ENCODE results near the gene SPRING1.
"Not testable (repeated sequence)": the region's sequence is repeated elsewhere in the genome, so short reads cannot be mapped to it uniquely, and the experiment has no call there.

The SPRING1 gene

DNA sequence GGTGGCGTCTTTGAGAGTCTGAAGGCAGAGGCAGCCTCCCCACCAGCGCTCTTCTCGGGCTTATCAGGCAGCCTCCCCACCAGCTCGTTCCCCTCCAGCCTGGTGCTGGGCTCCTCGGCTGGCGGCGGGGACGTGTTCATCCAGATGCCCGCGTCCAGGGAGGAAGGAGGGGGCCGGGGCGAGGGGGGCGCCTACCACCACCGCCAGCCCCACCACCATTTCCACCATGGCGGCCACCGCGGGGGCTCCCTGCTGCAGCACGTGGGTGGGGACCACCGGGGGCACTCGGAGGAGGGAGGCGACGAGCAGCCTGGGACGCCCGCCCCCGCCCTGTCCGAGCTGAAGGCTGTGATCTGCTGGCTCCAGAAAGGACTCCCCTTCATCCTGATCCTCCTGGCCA lies 12.0 kb upstream of the SPRING1 start:
- ATAC-seq (ENCODE audit: insufficient read depth, low read depth) (no peak), DNase-seq (no peak)
- H3K4me2 ChIP-seq (ENCODE audit: insufficient read depth, low read length) = no peak overlapping the region

DNA sequence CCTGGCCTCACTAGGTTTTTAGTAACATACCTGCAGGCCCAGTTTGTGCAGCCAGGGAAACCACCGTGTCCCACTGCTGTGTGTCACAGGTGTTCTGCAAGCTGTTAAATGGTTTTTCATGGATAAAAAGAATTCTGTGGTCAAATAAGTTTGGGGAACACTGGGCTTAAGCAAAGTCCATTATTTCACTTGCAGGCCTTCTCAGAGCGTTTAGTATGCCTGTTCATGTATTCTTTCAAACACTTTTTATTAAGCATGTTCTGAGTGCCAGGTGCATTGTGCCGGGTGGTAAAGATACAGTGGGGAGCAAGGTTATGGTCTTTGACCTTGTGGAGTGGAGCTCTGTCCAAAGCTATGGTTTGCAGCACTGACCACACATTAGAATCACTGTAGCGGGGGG lies 7.7 kb upstream of the SPRING1 start:
- no peak overlapping the region for H2AFZ ChIP-seq (ENCODE audit: low read depth, low read length)
- H3K27ac ChIP-seq (ENCODE audit: low read length) = no peak overlapping the region
- H4K20me1 ChIP-seq (ENCODE audit: insufficient read depth, low read length) = no peaks in the 10 kb centered on the region
- H3K9ac ChIP-seq (ENCODE audit: low read depth, low read length) = no peak overlapping the region
- H3K36me3 ChIP-seq (ENCODE audit: insufficient read depth, low read length) = peaks cover 15% of the 10 kb centered on the region; the same call in 1 of the 2 replicates
- H3K79me2 ChIP-seq (ENCODE audit: insufficient read depth, low read length) = no peaks in the 10 kb centered on the region
- H3K4me3 ChIP-seq (ENCODE audit: low read depth in 1 of 2, low read length in 2 of 2) = no peak overlapping the region
- no peaks in the 10 kb centered on the region for H3K9me3 ChIP-seq (ENCODE audit: insufficient read depth, low read length, severe bottlenecking)
- H3K4me1 ChIP-seq (ENCODE audit: insufficient read depth, low read length) = no peaks in the 10 kb centered on the region
- TF ChIP-seq EZH2 (IDR thresholded peaks at IDR 0.05; ENCODE audit: borderline replicate concordance, low read depth, low read length, severe bottlenecking) = no peak
- TF ChIP-seq, protein P1, sequence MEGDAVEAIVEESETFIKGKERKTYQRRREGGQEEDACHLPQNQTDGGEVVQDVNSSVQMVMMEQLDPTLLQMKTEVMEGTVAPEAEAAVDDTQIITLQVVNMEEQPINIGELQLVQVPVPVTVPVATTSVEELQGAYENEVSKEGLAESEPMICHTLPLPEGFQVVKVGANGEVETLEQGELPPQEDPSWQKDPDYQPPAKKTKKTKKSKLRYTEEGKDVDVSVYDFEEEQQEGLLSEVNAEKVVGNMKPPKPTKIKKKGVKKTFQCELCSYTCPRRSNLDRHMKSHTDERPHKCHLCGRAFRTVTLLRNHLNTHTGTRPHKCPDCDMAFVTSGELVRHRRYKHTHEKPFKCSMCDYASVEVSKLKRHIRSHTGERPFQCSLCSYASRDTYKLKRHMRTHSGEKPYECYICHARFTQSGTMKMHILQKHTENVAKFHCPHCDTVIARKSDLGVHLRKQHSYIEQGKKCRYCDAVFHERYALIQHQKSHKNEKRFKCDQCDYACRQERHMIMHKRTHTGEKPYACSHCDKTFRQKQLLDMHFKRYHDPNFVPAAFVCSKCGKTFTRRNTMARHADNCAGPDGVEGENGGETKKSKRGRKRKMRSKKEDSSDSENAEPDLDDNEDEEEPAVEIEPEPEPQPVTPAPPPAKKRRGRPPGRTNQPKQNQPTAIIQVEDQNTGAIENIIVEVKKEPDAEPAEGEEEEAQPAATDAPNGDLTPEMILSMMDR (IDR thresholded peaks at IDR 0.05; ENCODE audit: borderline replicate concordance, extremely low read depth, low read length, poor library complexity, severe bottlenecking) = no peak
- ATAC-seq (ENCODE audit: insufficient read depth, low read depth) (no peak), DNase-seq (no peak)
- no peak overlapping the region for H3K4me2 ChIP-seq (ENCODE audit: insufficient read depth, low read length)
- no peaks in the 10 kb centered on the region for H3K27me3 ChIP-seq (ENCODE audit: insufficient read depth, low read length, poor library complexity)

More for the DNA sequence above, 12.0 kb upstream of the SPRING1 start:
- Histone ChIP-seq H4K20me1 (ENCODE audit: insufficient read depth, low read length) (no peaks in the 10 kb centered on the region), H3K79me2 (ENCODE audit: insufficient read depth, low read length) (no peaks in the 10 kb centered on the region), H3K27ac (ENCODE audit: low read length) (no peak overlapping the region), H3K9me3 (ENCODE audit: insufficient read depth, low read length, severe bottlenecking) (no peaks in the 10 kb centered on the region), H3K4me1 (ENCODE audit: insufficient read depth, low read length) (no peaks in the 10 kb centered on the region), H3K36me3 (ENCODE audit: insufficient read depth, low read length) (peaks cover 10% of the 10 kb centered on the region; the same call in 1 of the 2 replicates), H3K27me3 (ENCODE audit: insufficient read depth, low read length, poor library complexity) (no peaks in the 10 kb centered on the region), H2AFZ (ENCODE audit: low read depth, low read length) (no peak overlapping the region), H3K4me3 (ENCODE audit: low read depth in 1 of 2, low read length in 2 of 2) (no peak overlapping the region), H3K9ac (ENCODE audit: low read depth, low read length) (no peak overlapping the region)
- TF ChIP-seq, protein P1 (IDR thresholded peaks at IDR 0.05; ENCODE audit: borderline replicate concordance, extremely low read depth, low read length, poor library complexity, severe bottlenecking) = no peak
- no peak for TF ChIP-seq EZH2 (IDR thresholded peaks at IDR 0.05; ENCODE audit: borderline replicate concordance, low read depth, low read length, severe bottlenecking)

DNA sequence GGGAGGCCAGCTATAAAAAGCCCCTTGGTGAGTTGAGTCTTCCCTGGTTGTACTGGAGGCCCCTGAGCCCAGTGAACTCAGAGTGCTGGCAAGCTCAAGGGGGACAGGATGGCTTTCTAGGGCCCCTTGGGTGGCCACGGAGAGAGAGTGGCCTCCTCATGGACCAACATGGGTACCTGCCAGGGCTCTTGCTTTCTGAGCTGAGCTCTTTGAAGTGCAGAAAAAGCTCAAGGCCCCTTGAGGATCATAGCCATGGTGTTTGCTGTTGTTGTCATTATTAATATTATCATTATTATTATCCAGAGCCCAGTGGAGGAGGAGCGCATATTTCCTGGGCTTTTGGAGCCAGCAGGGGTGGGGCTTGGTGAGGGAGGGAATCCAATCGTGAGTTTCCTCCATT lies 6.9 kb upstream of the SPRING1 start:
- no peak overlapping the region for H2AFZ ChIP-seq (ENCODE audit: low read depth, low read length)

DNA sequence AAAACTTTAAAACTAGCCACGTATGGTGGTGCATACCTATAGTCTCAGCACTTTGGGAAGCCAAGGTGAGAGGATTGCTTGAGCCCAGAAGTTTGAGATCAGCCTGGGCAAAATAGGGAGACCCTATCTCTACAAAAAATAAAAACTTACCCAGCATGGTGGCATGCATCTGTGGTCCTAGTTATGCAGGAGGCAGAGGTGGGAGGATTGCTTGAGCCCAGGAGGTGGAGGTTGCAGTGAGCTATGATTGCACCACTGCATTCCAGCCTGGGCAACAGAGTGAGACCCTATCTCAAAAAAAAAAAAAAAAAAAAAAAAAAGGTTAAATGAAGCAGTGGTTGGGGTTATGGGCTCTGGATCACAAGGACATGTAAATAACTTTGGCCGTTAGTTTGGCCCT lies 4.9 kb upstream of the SPRING1 start:
- not testable (repeated sequence) for H3K4me2 ChIP-seq (ENCODE audit: insufficient read depth, low read length); H3K79me2 ChIP-seq (ENCODE audit: insufficient read depth, low read length); H2AFZ ChIP-seq (ENCODE audit: low read depth, low read length); H3K9ac ChIP-seq (ENCODE audit: low read depth, low read length); H3K27me3 ChIP-seq (ENCODE audit: insufficient read depth, low read length, poor library complexity); H3K9me3 ChIP-seq (ENCODE audit: insufficient read depth, low read length, severe bottlenecking); ATAC-seq (ENCODE audit: insufficient read depth, low read depth); DNase-seq; H3K27ac ChIP-seq (ENCODE audit: low read length); H4K20me1 ChIP-seq (ENCODE audit: insufficient read depth, low read length); H3K4me3 ChIP-seq (ENCODE audit: low read depth in 1 of 2, low read length in 2 of 2)
- Histone ChIP-seq H3K4me1 (ENCODE audit: insufficient read depth, low read length) (peaks cover 15% of the 10 kb centered on the region), H3K36me3 (ENCODE audit: insufficient read depth, low read length) (peaks cover 16% of the 10 kb centered on the region; the same call in 1 of the 2 replicates)

More for the DNA sequence above, 6.9 kb upstream of the SPRING1 start:
- no peak overlapping the region for H3K4me2 ChIP-seq (ENCODE audit: insufficient read depth, low read length)
- no peaks in the 10 kb centered on the region for H3K9me3 ChIP-seq (ENCODE audit: insufficient read depth, low read length, severe bottlenecking)
- H3K36me3 ChIP-seq (ENCODE audit: insufficient read depth, low read length) = peaks cover 16% of the 10 kb centered on the region; the same call in 1 of the 2 replicates
- no peak for DNase-seq
- no peaks in the 10 kb centered on the region for H3K4me1 ChIP-seq (ENCODE audit: insufficient read depth, low read length)
- H4K20me1 ChIP-seq (ENCODE audit: insufficient read depth, low read length) = no peaks in the 10 kb centered on the region
- no peak overlapping the region for H3K4me3 ChIP-seq (ENCODE audit: low read depth in 1 of 2, low read length in 2 of 2)
- TF ChIP-seq, protein P1 (IDR thresholded peaks at IDR 0.05; ENCODE audit: borderline replicate concordance, extremely low read depth, low read length, poor library complexity, severe bottlenecking) = no peak
- no peak for ATAC-seq (ENCODE audit: insufficient read depth, low read depth)
- H3K27me3 ChIP-seq (ENCODE audit: insufficient read depth, low read length, poor library complexity) = no peaks in the 10 kb centered on the region
- H3K79me2 ChIP-seq (ENCODE audit: insufficient read depth, low read length) = no peaks in the 10 kb centered on the region
- H3K27ac ChIP-seq (ENCODE audit: low read length) = no peak overlapping the region
- H3K9ac ChIP-seq (ENCODE audit: low read depth, low read length) = no peak overlapping the region
